Measurements from ENCODE around the gene HMOX1.
A peak's percentile ranks its signal among the peaks of the same experiment; 100 is the strongest.
"Not testable (repeated sequence)": the region's sequence is repeated elsewhere in the genome, so short reads cannot be mapped to it uniquely, and the experiment has no call there.

Gene HMOX1

DNA sequence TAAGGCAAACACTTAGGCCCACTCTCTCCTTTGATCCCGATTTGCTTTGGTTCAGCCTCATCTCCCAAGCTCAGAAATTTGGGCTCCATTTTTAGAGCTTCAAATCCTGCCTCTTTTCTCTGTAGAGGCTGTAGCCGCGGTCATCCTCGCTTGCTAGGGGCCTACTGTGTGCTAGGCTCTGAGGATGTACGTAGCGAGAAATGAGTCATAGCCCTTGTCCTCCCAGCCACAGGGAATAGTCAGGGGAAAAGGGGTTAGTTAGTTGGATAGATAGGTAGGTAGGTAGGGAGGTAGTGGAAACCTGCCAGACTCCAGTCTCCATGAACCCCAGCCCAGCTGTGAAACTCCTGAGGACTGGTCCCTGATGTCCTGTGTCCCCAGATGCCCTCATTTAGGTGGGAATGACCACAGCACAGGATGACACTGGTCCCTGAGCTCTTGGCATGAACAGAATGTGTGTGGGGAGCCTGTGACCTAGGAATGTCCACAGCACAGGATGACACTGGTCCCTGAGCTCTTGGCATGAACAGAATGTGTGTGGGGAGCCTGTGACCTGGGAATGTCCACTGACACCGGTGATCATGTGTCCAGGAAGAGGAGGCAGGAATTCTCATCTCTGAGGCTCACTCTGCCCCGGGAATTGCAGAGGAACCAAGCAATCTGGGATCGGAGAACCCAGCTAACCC lies 21.4 kb upstream of the HMOX1 start:
- H3K27ac Mint-ChIP-seq = no peak overlapping the region
- no peak overlapping the region for H3K4me3 Mint-ChIP-seq
- H3K27me3 Mint-ChIP-seq = peaks cover 55% of the 10 kb centered on the region
- H3K4me1 Mint-ChIP-seq = no peaks in the 10 kb centered on the region
- no peak for DNase-seq
- no peaks in the 10 kb centered on the region for H3K36me3 Mint-ChIP-seq
- no peaks in the 10 kb centered on the region for H3K9me3 Mint-ChIP-seq
- CTCF ChIA-PET = no interaction called here

GRCh38 chr22:35361001-35361558 lies 19.8 kb upstream of the HMOX1 start:
- Mint-ChIP-seq H3K9me3 (no peaks in the 10 kb centered on the region), H3K4me1 (no peaks in the 10 kb centered on the region), H3K4me3 (no peak overlapping the region), H3K36me3 (no peaks in the 10 kb centered on the region), H3K27ac (no peak overlapping the region), H3K27me3 (peaks cover 50% of the 10 kb centered on the region)
- CTCF ChIA-PET = interaction anchor here (0.8 kb wide), 1 partner anchor 10 kb away, joined by 3 read pairs; no protein-coding TSS in a partner anchor
- no peak for DNase-seq

GRCh38 chr22:35363566-35364086 lies 17.3 kb upstream of the HMOX1 start:
- Mint-ChIP-seq H3K9me3 (no peaks in the 10 kb centered on the region), H3K36me3 (no peaks in the 10 kb centered on the region), H3K27me3 (peaks cover 49% of the 10 kb centered on the region), H3K27ac (no peak overlapping the region), H3K4me1 (no peaks in the 10 kb centered on the region), H3K4me3 (no peak overlapping the region)
- CTCF ChIA-PET = no interaction called here
- DNase-seq = no peak

DNA sequence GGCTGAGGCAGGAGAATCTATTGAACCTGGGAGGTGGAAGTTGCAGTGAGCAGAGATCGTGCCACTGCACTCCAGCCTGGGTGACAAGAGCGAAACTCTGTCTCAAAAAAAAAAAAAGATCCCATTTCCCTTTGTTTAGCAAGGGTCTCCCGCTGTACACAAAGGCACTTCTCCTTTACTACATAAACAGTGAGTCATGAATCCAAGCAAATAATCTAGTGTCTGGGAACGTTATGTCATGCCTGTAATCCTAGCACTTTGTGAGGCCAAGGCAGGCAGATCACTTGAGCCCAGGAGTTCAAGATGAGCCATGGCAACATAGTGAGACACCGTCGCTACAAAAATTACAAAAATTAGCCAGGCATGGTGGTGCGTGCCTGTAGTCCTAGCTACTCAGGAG lies 16.7 kb upstream of the HMOX1 start:
- peaks cover 54% of the 10 kb centered on the region for H3K27me3 Mint-ChIP-seq
- H3K4me3 Mint-ChIP-seq, H3K27ac Mint-ChIP-seq, H3K36me3 Mint-ChIP-seq, DNase-seq, H3K4me1 Mint-ChIP-seq, CTCF ChIA-PET, H3K9me3 Mint-ChIP-seq: not testable (repeated sequence)

DNA sequence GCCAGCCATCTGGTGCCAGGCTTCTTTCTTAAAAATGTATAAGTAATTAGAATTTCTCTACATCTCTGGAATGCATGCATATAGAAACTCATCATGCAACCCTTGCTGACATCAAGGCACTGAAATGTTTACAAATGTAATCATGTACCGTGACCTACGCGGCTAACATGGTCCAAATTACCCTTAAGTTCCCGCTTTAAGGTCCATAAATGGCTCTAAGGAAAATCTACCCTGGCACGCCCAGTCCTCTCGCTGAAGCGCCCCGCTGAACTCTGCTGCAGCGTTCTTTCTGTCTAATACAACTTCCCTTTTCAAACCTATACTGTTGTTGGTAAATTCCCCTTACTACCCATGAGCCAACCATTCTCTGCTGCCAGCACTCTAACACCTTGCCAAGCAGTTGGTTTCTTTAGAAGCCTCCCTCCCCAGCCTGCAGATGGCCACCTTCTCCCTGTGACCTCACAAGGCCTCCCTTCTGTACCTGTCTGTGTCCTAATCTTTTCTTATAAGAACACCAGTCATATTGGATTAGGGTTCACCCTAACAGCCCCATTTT lies 13.5 kb upstream of the HMOX1 start:
- Mint-ChIP-seq H3K4me1 (peaks cover 4% of the 10 kb centered on the region), H3K27me3 (peaks cover 62% of the 10 kb centered on the region), H3K4me3 (no peak overlapping the region), H3K36me3 (peaks cover 1% of the 10 kb centered on the region), H3K27ac (no peak overlapping the region), H3K9me3 (no peaks in the 10 kb centered on the region)
- no peak for DNase-seq
- CTCF ChIA-PET = no interaction called here

GRCh38 chr22:35368386-35368785 lies 12.5 kb upstream of the HMOX1 start:
- CTCF ChIA-PET = no interaction called here
- no peak overlapping the region for H3K27ac Mint-ChIP-seq
- H3K36me3 Mint-ChIP-seq = peaks cover 1% of the 10 kb centered on the region
- no peaks in the 10 kb centered on the region for H3K9me3 Mint-ChIP-seq
- no peak overlapping the region for H3K4me3 Mint-ChIP-seq
- H3K27me3 Mint-ChIP-seq = peaks cover 63% of the 10 kb centered on the region
- no peak for DNase-seq
- peaks cover 4% of the 10 kb centered on the region for H3K4me1 Mint-ChIP-seq

DNA sequence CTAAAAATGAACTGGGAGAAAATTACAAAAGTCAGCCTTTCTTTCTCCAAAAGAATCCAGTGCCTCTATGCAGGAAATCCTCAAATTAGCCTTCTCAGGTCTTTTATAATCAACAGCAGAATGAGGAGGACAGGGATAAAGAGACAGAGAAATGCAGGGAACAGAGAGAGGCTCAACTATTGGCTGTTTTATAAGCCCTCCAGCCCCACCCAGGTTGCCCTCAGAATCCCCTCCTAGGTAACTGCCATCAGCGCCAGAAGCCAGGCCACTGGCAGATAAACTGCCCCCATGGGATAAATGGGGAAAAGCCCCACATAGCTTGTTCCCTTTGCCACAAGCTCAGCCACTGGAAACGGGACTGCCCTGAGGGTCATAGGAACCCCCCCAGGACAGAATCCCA lies 10.9 kb upstream of the HMOX1 start:
- Mint-ChIP-seq H3K36me3 (peaks cover 1% of the 10 kb centered on the region), H3K4me1 (peaks cover 4% of the 10 kb centered on the region), H3K27ac (no peak overlapping the region), H3K27me3 (peaks cover 60% of the 10 kb centered on the region), H3K4me3 (no peak overlapping the region), H3K9me3 (no peaks in the 10 kb centered on the region)
- CTCF ChIA-PET = no interaction called here
- DNase-seq = no peak

- Mint-ChIP-seq H3K27ac (no peak overlapping the region), H3K36me3 (peaks cover 1% of the 10 kb centered on the region), H3K27me3 (peaks cover 39% of the 10 kb centered on the region), H3K4me3 (no peak overlapping the region), H3K4me1 (peaks cover 17% of the 10 kb centered on the region), H3K9me3 (no peaks in the 10 kb centered on the region)
- DNase-seq = no peak
- CTCF ChIA-PET = no interaction called here
Observed at GRCh38 chr22:35373781-35374180, 7.1 kb upstream of the HMOX1 start.

DNA sequence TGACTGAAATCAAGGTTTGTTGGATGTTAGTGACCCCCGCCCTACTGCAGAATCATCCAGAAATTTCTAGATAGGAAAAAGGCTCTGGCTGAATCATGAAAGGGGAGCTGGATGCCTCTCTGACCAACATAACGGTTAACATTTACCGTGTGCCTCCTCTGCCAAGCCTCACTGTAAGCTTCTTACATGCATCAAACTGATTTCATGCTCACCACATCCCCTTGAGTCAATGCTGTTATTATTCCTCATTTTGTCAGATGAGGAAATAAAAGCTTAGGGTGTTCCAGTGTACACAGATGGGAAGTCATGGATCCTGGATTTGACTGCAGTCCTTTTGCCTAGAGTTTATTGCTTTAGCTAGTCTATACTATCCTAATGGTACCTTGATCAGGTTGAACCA lies 5.9 kb upstream of the HMOX1 start:
- H3K36me3 Mint-ChIP-seq = peaks cover 1% of the 10 kb centered on the region
- H3K27me3 Mint-ChIP-seq = peaks cover 40% of the 10 kb centered on the region
- no peaks in the 10 kb centered on the region for H3K9me3 Mint-ChIP-seq
- no peak overlapping the region for H3K27ac Mint-ChIP-seq
- CTCF ChIA-PET = no interaction called here
- no peak overlapping the region for H3K4me3 Mint-ChIP-seq
- no peak for DNase-seq
- H3K4me1 Mint-ChIP-seq = peaks cover 17% of the 10 kb centered on the region

- Mint-ChIP-seq H3K36me3 (peaks cover 1% of the 10 kb centered on the region), H3K4me1 (peaks cover 19% of the 10 kb centered on the region), H3K9me3 (no peaks in the 10 kb centered on the region), H3K27ac (no peak overlapping the region), H3K27me3 (peaks cover 40% of the 10 kb centered on the region), H3K4me3 (no peak overlapping the region)
- no peak for DNase-seq
- CTCF ChIA-PET = no interaction called here
Observed at GRCh38 chr22:35375526-35375925, 5.4 kb upstream of the HMOX1 start.

DNA sequence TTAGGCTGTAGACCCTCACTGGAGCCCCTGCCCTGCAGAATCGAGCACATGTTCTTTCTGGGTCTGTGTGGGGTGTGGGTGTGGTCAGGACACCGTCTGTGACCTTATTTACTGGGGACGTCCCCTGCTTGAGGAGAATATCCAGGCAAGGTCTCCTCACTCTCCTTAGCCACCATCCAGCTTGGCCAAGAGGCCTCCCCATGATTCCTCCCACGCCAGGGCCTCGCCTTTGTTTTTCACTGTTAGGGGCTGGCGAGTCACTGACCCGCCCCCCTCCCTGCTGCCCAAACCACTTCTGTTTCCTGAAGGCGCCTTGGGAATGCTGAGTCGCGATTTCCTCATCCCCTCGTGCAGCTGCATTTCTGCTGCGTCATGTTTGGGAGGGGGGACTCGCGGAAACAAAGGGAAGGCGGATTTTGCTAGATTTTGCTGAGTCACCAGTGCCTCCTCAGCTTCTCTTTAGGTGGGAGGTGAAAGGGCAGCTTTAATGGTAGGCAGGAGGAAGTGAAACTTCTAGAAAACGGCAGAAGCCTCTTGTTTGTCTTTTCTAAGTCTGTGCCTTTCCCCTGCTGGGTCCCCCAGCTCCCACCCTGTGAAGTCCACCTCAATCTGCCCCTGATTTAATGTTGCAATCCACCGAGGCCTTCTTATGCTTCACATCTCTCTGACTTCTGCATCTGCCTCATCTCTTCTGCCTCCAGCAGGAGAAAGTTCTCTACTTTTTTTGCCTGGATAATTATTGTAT lies 4.0 kb upstream of the HMOX1 start:
- Mint-ChIP-seq H3K4me3 (no peak overlapping the region), H3K36me3 (peaks cover under 1% of the 10 kb centered on the region), H3K9me3 (no peaks in the 10 kb centered on the region), H3K4me1 (peaks cover 28% of the 10 kb centered on the region), H3K27me3 (peaks cover 40% of the 10 kb centered on the region), H3K27ac (peak overlapping the region; percentile 21)
- DNase-seq = peak; percentile 45
- CTCF ChIA-PET = no interaction called here

DNA sequence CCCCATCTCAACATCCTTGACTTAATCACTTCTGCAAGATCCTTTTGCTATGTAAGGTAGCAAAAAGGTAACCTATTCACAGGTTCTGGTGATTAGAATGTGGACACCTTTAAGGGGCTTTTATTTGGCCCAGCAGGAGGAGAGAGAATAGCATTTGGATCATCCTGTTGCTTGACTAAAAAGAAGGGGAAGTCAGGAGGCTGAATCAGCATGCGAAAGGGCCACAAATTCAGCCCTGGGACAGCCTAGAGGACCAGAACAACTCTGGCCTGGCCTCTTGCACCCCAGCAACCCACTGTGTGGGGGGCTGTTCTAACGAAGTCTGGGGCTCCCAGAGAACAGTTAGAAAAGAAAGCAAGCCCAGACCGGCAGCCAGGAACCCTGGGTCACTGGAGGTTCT lies 3.2 kb upstream of the HMOX1 start:
- Mint-ChIP-seq H3K4me3 (no peak overlapping the region), H3K9me3 (no peaks in the 10 kb centered on the region), H3K36me3 (no peaks in the 10 kb centered on the region), H3K27ac (peak overlapping the region; percentile 10), H3K4me1 (peaks cover 25% of the 10 kb centered on the region), H3K27me3 (peaks cover 42% of the 10 kb centered on the region)
- DNase-seq = no peak
- CTCF ChIA-PET = no interaction called here

DNA sequence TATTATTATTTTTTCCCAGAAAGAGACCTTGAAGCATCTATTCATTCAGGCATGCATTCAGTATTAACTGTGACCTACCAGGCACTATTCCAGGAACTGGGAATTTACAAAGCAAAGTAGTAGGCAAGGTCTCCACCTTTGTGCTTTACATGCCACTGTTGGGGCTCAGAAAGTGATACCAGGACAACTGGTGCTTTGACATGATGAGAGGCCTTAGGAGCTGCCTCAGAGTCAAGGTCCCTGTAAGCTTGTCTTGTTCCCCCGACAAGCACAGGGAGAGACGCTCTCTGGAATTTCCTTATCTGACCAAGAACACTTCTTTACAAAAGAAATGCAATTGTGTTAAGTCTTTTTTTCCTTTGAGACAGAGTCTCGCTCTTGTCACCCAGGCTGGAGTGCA lies 2.3 kb upstream of the HMOX1 start:
- Mint-ChIP-seq H3K4me1 (peaks cover 25% of the 10 kb centered on the region), H3K36me3 (no peaks in the 10 kb centered on the region), H3K4me3 (no peak overlapping the region), H3K9me3 (no peaks in the 10 kb centered on the region), H3K27me3 (peaks cover 51% of the 10 kb centered on the region), H3K27ac (no peak overlapping the region)
- CTCF ChIA-PET = no interaction called here
- DNase-seq = no peak

DNA sequence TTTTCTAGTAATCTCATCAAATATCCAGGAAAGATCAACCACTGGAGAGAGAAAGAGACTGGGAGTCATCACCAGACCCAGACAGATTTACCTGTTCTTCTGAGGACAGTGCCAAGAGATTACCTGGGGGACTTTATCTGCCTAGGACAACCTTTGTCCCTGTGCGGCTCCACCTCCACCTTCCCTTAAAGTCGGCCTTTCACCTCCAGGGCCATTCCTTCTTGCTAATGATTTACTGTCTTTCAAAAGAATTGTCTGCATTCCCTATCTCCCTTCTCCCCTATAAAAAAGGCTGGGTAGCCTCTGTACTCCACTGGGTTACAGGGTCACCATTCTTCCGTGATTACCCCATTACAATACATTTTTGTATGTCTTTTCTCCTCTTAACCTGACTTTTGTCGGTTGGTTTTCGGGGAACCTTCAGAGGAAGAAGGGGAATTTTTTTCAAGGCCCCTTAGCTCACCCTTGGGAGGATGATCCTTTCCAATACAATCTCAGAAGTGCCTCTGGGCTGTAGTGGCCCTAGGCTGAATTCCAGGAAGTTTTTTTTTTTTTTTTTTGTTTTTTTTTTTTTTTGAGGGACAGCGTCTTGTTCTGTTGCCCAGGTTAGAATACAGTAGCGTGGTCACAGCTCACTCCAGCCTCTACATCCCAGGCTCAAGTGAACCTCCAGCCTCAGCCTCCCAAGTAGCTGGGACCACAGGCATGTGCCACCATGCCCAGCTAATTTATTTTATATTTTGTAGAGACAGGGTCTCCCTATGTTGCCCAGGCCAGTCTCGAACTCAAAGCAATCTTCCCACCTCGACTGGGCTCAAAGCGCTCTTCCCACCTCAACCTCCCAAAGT lies 1.5 kb upstream of the HMOX1 start:
- Mint-ChIP-seq H3K4me1 (peaks cover 25% of the 10 kb centered on the region), H3K27me3 (peaks cover 58% of the 10 kb centered on the region), H3K9me3 (no peaks in the 10 kb centered on the region), H3K36me3 (no peaks in the 10 kb centered on the region), H3K4me3 (no peak overlapping the region), H3K27ac (no peak overlapping the region)
- no peak for DNase-seq
- CTCF ChIA-PET = no interaction called here

Data from activated naive CD4-positive, alpha-beta T cell treated with anti-CD3 and anti-CD28 coated beads, Interleukin-2, amount 10 ng/mL, durations not matched to agents 7 days and 5 days (primary cell).